DOHH2 (cell line): ENCODE measurements around the gene SLF2.

Experiments used
- H3F3A ChIP-seq: fragments of 200-600 bp; sonication (generic), shearing (Covaris generic); 2 replicates; pipeline ENCODE4 v1.6.0; 2016; ENCODE audit warnings: antibody characterized with exemption, mild to moderate bottlenecking; ENCODE audit not compliant: control insufficient read depth, insufficient read depth
- H3K27ac ChIP-seq: fragments of 200-600 bp; sonication (generic); 2 replicates; pipeline ENCODE4 v1.5.1; 2014; ENCODE audit warnings: low read depth, mild to moderate bottlenecking, low read length, moderate library complexity
- H3K27me3 ChIP-seq: fragments of 200-600 bp; sonication (generic); 2 replicates; pipeline ENCODE4 v1.6.1; 2014; ENCODE audit warnings: mild to moderate bottlenecking, low read length, mixed read lengths; ENCODE audit not compliant: control insufficient read depth
- H3K36me3 ChIP-seq: fragments of 200-600 bp; sonication (generic); 2 replicates; pipeline ENCODE4 v1.6.1; 2014; ENCODE audit warnings: mild to moderate bottlenecking, low read length, moderate library complexity, mixed read lengths; ENCODE audit not compliant: control insufficient read depth
- H3K4me1 ChIP-seq: fragments of 200-600 bp; sonication (generic); 2 replicates; pipeline ENCODE4 v1.6.1; 2014; ENCODE audit warnings: mild to moderate bottlenecking, low read length, mixed read lengths; ENCODE audit not compliant: control insufficient read depth
- H3K4me2 ChIP-seq: fragments of 200-600 bp; sonication (generic); 2 replicates; pipeline ENCODE4 v1.6.0; 2014; ENCODE audit warnings: mild to moderate bottlenecking, low read length, moderate library complexity
- H3K4me3 ChIP-seq: fragments of 200-600 bp; sonication (generic); 2 replicates; pipeline ENCODE4 v1.5.1; 2014; ENCODE audit warnings: mild to moderate bottlenecking, low read length, mixed read lengths
- H3K79me2 ChIP-seq: fragments of 200-600 bp; sonication (generic); 2 replicates; pipeline ENCODE4 v1.6.1; 2014; ENCODE audit warnings: mild to moderate bottlenecking, low read length, mixed read lengths; ENCODE audit not compliant: control insufficient read depth
- H3K9me2 ChIP-seq: fragments of 200-600 bp; sonication (generic); replicated peaks from 2 replicates; pipeline ENCODE4 v1.6.1; 2014; ENCODE audit warnings: mild to moderate bottlenecking, low read length, mixed read lengths; ENCODE audit not compliant: control insufficient read depth
- H3K9me3 ChIP-seq: fragments of 200-600 bp; sonication (generic); 2 replicates; pipeline ENCODE4 v1.6.1; 2014; ENCODE audit warnings: antibody characterized with exemption, low read length, mixed read lengths; ENCODE audit not compliant: control insufficient read depth, insufficient read depth
- H4K20me1 ChIP-seq: fragments of 200-600 bp; sonication (generic); 2 replicates; pipeline ENCODE4 v1.6.0; 2014; ENCODE audit warnings: low read depth, mild to moderate bottlenecking, antibody characterized with exemption, low read length, moderate library complexity; ENCODE audit not compliant: control insufficient read depth, insufficient read depth
- EZH2phosphoT487 ChIP-seq: fragments of 200-600 bp; sonication (generic); IDR thresholded peaks from 2 replicates; pipeline ENCODE4 v1.6.1; 2017; ENCODE audit warnings: borderline replicate concordance, mild to moderate bottlenecking, antibody characterized with exemption, low read length, moderate library complexity, mixed read lengths
- TF ChIP-seq, protein P1 (sequence below): fragments of 200-600 bp; sonication (generic); IDR thresholded peaks from one replicate; pipeline ENCODE4 v1.5.1; 2014; ENCODE audit warnings: antibody characterized with exemption, mild to moderate bottlenecking, low read depth, low read length; ENCODE audit not compliant: poor library complexity, severe bottlenecking

Gene SLF2

DNA sequence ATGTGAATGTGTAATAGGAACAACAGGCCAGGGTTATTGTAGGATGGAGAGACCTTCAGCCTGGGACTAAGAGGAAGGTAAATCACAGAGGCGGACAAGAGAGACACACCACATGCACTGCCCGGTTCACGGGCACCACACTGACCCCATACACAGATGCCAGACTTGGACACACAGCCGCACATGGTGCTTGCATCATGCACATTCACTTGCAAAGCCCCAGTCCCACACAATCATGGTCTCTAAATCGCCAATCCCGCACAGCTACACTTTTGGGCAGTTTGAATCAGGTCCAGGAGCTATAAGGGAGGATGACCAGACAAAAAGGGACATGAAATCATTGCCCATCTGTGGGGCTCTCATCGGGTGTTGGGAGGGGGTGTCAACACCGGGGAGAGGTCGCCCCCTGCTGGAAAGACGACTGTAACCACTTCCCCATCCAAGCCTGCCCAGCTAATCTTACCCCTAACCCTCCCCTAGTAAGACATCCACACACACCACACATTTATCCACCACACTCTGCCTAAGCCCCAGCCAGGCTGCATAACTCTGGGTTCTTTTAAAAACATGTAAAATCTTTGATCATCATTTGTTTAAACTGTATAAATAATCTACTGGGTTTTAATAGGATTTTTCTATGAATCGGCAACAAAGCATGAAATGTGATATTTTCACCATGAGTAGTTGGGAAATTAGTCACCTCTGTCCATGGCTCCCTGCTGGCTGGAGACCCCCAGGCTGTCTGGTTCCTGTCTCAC lies 40.5 kb upstream of the SLF2 start:
- Histone ChIP-seq H3K79me2 (no peaks in the 10 kb centered on the region), H3K4me3 (no peak overlapping the region), H3K4me1 (peaks cover 14% of the 10 kb centered on the region), H3K27me3 (peaks cover 4% of the 10 kb centered on the region), H3K9me2 (no peaks in the 10 kb centered on the region), H3F3A (no peaks in the 10 kb centered on the region), H3K9me3 (no peaks in the 10 kb centered on the region), H3K36me3 (no peaks in the 10 kb centered on the region), H4K20me1 (0 out of 2 replicates have a peak, but pooled peaks cover 3% of the 10 kb centered on the region), H3K4me2 (no peak overlapping the region), H3K27ac (no peak overlapping the region)
- TF ChIP-seq, protein P1, sequence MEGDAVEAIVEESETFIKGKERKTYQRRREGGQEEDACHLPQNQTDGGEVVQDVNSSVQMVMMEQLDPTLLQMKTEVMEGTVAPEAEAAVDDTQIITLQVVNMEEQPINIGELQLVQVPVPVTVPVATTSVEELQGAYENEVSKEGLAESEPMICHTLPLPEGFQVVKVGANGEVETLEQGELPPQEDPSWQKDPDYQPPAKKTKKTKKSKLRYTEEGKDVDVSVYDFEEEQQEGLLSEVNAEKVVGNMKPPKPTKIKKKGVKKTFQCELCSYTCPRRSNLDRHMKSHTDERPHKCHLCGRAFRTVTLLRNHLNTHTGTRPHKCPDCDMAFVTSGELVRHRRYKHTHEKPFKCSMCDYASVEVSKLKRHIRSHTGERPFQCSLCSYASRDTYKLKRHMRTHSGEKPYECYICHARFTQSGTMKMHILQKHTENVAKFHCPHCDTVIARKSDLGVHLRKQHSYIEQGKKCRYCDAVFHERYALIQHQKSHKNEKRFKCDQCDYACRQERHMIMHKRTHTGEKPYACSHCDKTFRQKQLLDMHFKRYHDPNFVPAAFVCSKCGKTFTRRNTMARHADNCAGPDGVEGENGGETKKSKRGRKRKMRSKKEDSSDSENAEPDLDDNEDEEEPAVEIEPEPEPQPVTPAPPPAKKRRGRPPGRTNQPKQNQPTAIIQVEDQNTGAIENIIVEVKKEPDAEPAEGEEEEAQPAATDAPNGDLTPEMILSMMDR = peak; percentile 79
- no peak for TF ChIP-seq EZH2phosphoT487

DNA sequence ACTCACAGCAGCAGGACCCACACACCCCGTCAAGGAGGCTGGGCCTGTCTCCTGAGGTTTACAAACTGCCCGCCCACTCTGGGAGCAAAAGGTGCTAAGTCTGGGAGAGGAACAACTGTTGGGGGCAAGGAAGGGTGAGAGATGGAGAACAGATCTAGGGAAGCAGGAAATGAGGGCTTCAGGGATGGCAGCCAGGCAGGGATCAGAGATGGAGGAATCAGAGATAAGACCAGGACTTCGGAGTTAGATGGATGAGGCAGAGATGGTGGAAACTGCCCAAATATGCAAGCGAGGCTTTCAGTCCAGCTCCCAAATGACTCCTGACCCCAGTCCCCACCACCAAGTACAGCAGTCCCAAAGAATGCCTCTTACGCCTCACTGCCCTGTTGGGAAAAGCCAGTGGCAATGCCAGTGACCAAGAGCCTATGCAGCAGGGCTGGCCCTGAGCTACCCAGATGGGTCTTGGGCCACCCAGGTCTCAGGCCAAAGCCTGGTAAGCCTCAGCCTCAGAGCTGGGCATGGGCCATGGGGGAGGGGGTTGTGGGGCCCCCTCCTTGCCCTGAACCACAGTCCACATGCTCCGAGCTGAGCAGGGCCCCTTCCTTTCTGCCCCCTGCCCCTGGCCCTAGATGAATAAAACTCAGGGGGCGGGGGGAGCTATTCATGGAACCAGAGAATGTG lies 39.5 kb upstream of the SLF2 start:
- Histone ChIP-seq H3K4me3 (no peak overlapping the region), H3K27me3 (no peaks in the 10 kb centered on the region)
- TF ChIP-seq, protein P1 = no peak

DNA sequence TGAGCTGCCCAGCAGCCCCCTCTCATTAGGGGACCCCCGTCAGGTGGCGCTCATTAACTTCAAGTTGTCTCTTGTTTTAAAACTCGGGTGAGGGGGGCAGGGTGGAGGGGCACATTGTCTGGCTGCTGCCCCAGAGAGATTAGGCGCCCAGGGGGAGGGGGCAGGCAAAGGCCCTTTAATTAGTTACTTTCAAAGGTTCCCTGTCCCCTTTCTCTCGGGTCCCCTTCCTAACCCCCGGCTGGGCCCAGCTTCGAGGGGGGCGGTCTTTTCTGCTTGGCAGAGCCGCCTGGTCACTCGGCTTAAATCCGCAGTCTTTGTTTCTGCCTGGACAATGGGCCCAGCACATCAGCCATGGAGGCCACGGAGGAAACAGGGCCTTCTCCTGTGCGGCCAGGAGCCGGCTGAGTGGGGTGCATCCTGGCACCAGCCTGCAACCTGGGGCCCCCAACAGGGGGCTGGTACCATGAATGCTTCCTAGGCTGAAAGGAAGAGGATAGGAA lies 38.9 kb upstream of the SLF2 start:
- no peak for TF ChIP-seq EZH2phosphoT487
- TF ChIP-seq, protein P1 = no peak
- no peak overlapping the region for H3K4me2 ChIP-seq
- H3K9me2 ChIP-seq = no peaks in the 10 kb centered on the region
- H3K79me2 ChIP-seq = no peaks in the 10 kb centered on the region
- no peaks in the 10 kb centered on the region for H3K9me3 ChIP-seq
- H3K4me1 ChIP-seq = peaks cover 26% of the 10 kb centered on the region
- no peaks in the 10 kb centered on the region for H3K27me3 ChIP-seq
- H3K36me3 ChIP-seq = no peaks in the 10 kb centered on the region
- 0 out of 2 replicates have a peak, but pooled peaks cover 3% of the 10 kb centered on the region for H4K20me1 ChIP-seq
- no peaks in the 10 kb centered on the region for H3F3A ChIP-seq
- no peak overlapping the region for H3K4me3 ChIP-seq
- no peak overlapping the region for H3K27ac ChIP-seq

More for the DNA sequence above, 39.5 kb upstream of the SLF2 start:
- Histone ChIP-seq H3K9me2 (no peaks in the 10 kb centered on the region), H3K79me2 (no peaks in the 10 kb centered on the region), H3K4me2 (no peak overlapping the region), H3K36me3 (no peaks in the 10 kb centered on the region), H3F3A (no peaks in the 10 kb centered on the region), H3K27ac (no peak overlapping the region), H4K20me1 (0 out of 2 replicates have a peak, but pooled peaks cover 3% of the 10 kb centered on the region), H3K9me3 (no peaks in the 10 kb centered on the region), H3K4me1 (peaks cover 24% of the 10 kb centered on the region)
